ENCODE results near the gene YLPM1. TPM values are rescaled to one million over a fixed set of nuclear protein-coding genes. Genes with fewer than 3 reads are reported as not detected.

YLPM1 gene
- total RNA-seq, 1 donor from 2014 or later, result 49.5 TPM

GRCh38 chr14:74739293-74740030 lies 23.7 kb upstream of the YLPM1 start:
- no peaks in the 10 kb centered on the region for H3K9me3 Mint-ChIP-seq (ENCODE audit: unreplicated experiment)
- Histone ChIP-seq H3K9ac (ENCODE audit: low read length) (no peak overlapping the region), H4K20me1 (ENCODE audit: insufficient read depth, low read length) (no peaks in the 10 kb centered on the region), H3K27me3 (ENCODE audit: insufficient read depth, low read length) (no peaks in the 10 kb centered on the region), H3K79me2 (ENCODE audit: insufficient read depth, low read length) (no peaks in the 10 kb centered on the region), H3K9me3 (ENCODE audit: insufficient read depth, low read depth, low read length) (no peaks in the 10 kb centered on the region), H3K36me3 (ENCODE audit: insufficient read depth, low read length) (peaks cover 16% of the 10 kb centered on the region), H2AFZ (ENCODE audit: low read depth, low read length) (no peak overlapping the region), H3K27ac (ENCODE audit: low read depth, low read length) (no peak overlapping the region), H3K4me1 (ENCODE audit: insufficient read depth, low read length) (no peaks in the 10 kb centered on the region), H3K4me3 (ENCODE audit: insufficient read depth, low read depth, low read length) (no peak overlapping the region), H3K4me2 (ENCODE audit: low read length) (no peak overlapping the region)
- H3K27ac Mint-ChIP-seq (ENCODE audit: unreplicated experiment), result no peak overlapping the region
- peaks cover 7% of the 10 kb centered on the region for H3K36me3 Mint-ChIP-seq (ENCODE audit: low read depth, unreplicated experiment)
- DNase-seq (ENCODE audit: low read depth) (peak; percentile 14), FAIRE-seq (no peak)
- H3K4me1 Mint-ChIP-seq (ENCODE audit: low read depth, unreplicated experiment), result no peaks in the 10 kb centered on the region
- no peaks in the 10 kb centered on the region for H3K27me3 Mint-ChIP-seq (ENCODE audit: low read depth, unreplicated experiment)
- H3K4me3 Mint-ChIP-seq (ENCODE audit: unreplicated experiment), result no peak overlapping the region
- TF ChIP-seq EZH2 (IDR thresholded peaks at IDR 0.05; ENCODE audit: insufficient read depth, low read length) (no peak), CTCF (IDR thresholded peaks at IDR 0.05; ENCODE audit: insufficient read depth, low read depth, low read length) (no peak)

- H4K20me1 ChIP-seq (ENCODE audit: insufficient read depth, low read length), result no peaks in the 10 kb centered on the region
- H3K27ac ChIP-seq (ENCODE audit: low read depth, low read length), result no peak overlapping the region
- peaks cover 3% of the 10 kb centered on the region for H3K27me3 Mint-ChIP-seq (ENCODE audit: low read depth, unreplicated experiment)
- H3K27me3 ChIP-seq (ENCODE audit: insufficient read depth, low read length), result no peaks in the 10 kb centered on the region
- no peak overlapping the region for H3K27ac Mint-ChIP-seq (ENCODE audit: unreplicated experiment)
- FAIRE-seq, result no peak
- peaks cover 5% of the 10 kb centered on the region for H3K9me3 Mint-ChIP-seq (ENCODE audit: unreplicated experiment)
- no peaks in the 10 kb centered on the region for H3K9me3 ChIP-seq (ENCODE audit: insufficient read depth, low read depth, low read length)
- no peaks in the 10 kb centered on the region for H3K4me1 Mint-ChIP-seq (ENCODE audit: low read depth, unreplicated experiment)
- TF ChIP-seq EZH2 (IDR thresholded peaks at IDR 0.05; ENCODE audit: insufficient read depth, low read length) (no peak), CTCF (IDR thresholded peaks at IDR 0.05; ENCODE audit: insufficient read depth, low read depth, low read length) (no peak)
- H2AFZ ChIP-seq (ENCODE audit: low read depth, low read length), result no peak overlapping the region
- no peaks in the 10 kb centered on the region for H3K4me1 ChIP-seq (ENCODE audit: insufficient read depth, low read length)
- H3K9ac ChIP-seq (ENCODE audit: low read length), result no peak overlapping the region
- H3K36me3 Mint-ChIP-seq (ENCODE audit: low read depth, unreplicated experiment), result no peaks in the 10 kb centered on the region
- H3K4me2 ChIP-seq (ENCODE audit: low read length), result no peak overlapping the region
- DNase-seq (ENCODE audit: low read depth), result no peak
- H3K36me3 ChIP-seq (ENCODE audit: insufficient read depth, low read length), result no peaks in the 10 kb centered on the region
- H3K79me2 ChIP-seq (ENCODE audit: insufficient read depth, low read length), result no peaks in the 10 kb centered on the region
- peak overlapping the region; percentile 9 for H3K4me3 Mint-ChIP-seq (ENCODE audit: unreplicated experiment)
- H3K4me3 ChIP-seq (ENCODE audit: insufficient read depth, low read depth, low read length), result no peak overlapping the region
Measured at GRCh38 chr14:74747237-74747636, 15.9 kb upstream of the YLPM1 start.

GRCh38 chr14:74754157-74754556 lies 9.0 kb upstream of the YLPM1 start:
- Mint-ChIP-seq H3K9me3 (ENCODE audit: unreplicated experiment) (peaks cover 10% of the 10 kb centered on the region), H3K36me3 (ENCODE audit: low read depth, unreplicated experiment) (peaks cover 4% of the 10 kb centered on the region), H3K4me1 (ENCODE audit: low read depth, unreplicated experiment) (no peaks in the 10 kb centered on the region), H3K4me3 (ENCODE audit: unreplicated experiment) (no peak overlapping the region), H3K27me3 (ENCODE audit: low read depth, unreplicated experiment) (no peaks in the 10 kb centered on the region), H3K27ac (ENCODE audit: unreplicated experiment) (no peak overlapping the region)
- FAIRE-seq (no peak), DNase-seq (ENCODE audit: low read depth) (no peak)
- Histone ChIP-seq H3K36me3 (ENCODE audit: insufficient read depth, low read length) (no peaks in the 10 kb centered on the region), H3K27ac (ENCODE audit: low read depth, low read length) (no peak overlapping the region), H2AFZ (ENCODE audit: low read depth, low read length) (no peak overlapping the region), H3K27me3 (ENCODE audit: insufficient read depth, low read length) (no peaks in the 10 kb centered on the region), H3K9ac (ENCODE audit: low read length) (no peak overlapping the region), H3K9me3 (ENCODE audit: insufficient read depth, low read depth, low read length) (peaks cover 3% of the 10 kb centered on the region), H4K20me1 (ENCODE audit: insufficient read depth, low read length) (no peaks in the 10 kb centered on the region), H3K79me2 (ENCODE audit: insufficient read depth, low read length) (no peaks in the 10 kb centered on the region), H3K4me2 (ENCODE audit: low read length) (no peak overlapping the region), H3K4me1 (ENCODE audit: insufficient read depth, low read length) (no peaks in the 10 kb centered on the region), H3K4me3 (ENCODE audit: insufficient read depth, low read depth, low read length) (no peak overlapping the region)
- TF ChIP-seq EZH2 (IDR thresholded peaks at IDR 0.05; ENCODE audit: insufficient read depth, low read length) (no peak), CTCF (IDR thresholded peaks at IDR 0.05; ENCODE audit: insufficient read depth, low read depth, low read length) (no peak)
